Transverse colon (tissue), 4 donors: ENCODE measurements around the gene SPTBN5.

Source experiments
- EP300 ChIP-seq: sonication (generic); formaldehyde crosslinking; IDR thresholded peaks from one replicate; pipeline ENCODE4 v1.6.1; 2017; ENCODE audit warnings: antibody characterized with exemption, low read depth
- POLR2A ChIP-seq: fragments of 450-650 bp; IDR thresholded peaks from one replicate; pipeline ENCODE4 v1.6.1; 2016; ENCODE audit warnings: antibody characterized with exemption, mild to moderate bottlenecking, moderate library complexity
- POLR2AphosphoS5 ChIP-seq, 3 donors: sonication (generic); formaldehyde crosslinking; IDR thresholded peaks; one replicate each; pipeline ENCODE4 v1.6.1; 2016; ENCODE audit warnings: antibody characterized with exemption in 3 of 3
- TF ChIP-seq, protein P1 (sequence below), 5 experiments: fragments of 200-600 bp in 3 of 5; fragments of 450-650 bp in 2 of 5; sonication (generic) in 3 of 5; IDR thresholded peaks; 1 replicate in 2 of 5; 2 replicates in 3 of 5; pipeline ENCODE4 v1.5.1; 2016 to 2017; ENCODE audit warnings: antibody characterized with exemption in 5 of 5, inconsistent platforms in 3 of 5, mild to moderate bottlenecking in 2 of 5, moderate library complexity in 1 of 5

DNA sequence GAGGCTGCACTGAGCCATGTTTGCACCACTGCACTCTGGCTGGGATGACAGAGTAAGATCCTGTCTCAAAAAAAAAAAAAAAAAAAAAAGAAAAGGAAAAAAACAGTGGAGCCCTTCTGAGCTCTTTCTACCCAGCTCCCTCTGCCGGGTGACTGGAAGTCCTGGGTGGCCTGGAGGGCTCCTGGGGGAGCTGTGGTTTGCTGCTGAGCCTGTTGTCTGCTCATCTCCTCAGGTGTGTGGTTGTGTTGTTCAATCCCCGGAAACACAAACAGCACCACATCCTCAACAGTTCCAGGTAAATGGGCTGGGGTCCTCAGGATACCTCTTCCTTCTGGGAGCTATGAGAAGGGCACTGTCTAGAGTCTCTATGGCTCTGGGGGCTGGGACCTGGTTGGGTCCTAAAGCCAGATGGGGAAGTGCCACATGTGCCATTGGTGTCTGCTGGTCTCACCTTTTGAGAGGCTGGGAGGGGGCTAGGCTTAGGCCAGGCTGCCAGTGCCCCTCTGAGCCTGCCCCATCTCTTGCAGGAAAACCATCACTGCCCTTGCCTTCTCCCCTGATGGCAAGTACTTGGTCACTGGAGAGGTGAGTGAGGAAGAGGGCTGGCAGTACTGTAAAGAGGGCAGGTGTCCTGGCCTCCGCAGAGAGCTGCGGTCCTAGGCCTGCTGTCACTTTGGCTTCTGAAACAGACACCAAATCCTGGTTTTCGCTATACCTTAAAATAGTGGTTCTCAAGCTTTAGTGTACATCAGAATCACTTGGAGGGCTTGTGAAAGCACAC, 83.0 kb downstream of the SPTBN5 start:
- TF ChIP-seq POLR2A (no peak), POLR2AphosphoS5 (IDR thresholded peaks at IDR 0.05) (no peak), EP300 (no peak)
- TF ChIP-seq, protein P1, sequence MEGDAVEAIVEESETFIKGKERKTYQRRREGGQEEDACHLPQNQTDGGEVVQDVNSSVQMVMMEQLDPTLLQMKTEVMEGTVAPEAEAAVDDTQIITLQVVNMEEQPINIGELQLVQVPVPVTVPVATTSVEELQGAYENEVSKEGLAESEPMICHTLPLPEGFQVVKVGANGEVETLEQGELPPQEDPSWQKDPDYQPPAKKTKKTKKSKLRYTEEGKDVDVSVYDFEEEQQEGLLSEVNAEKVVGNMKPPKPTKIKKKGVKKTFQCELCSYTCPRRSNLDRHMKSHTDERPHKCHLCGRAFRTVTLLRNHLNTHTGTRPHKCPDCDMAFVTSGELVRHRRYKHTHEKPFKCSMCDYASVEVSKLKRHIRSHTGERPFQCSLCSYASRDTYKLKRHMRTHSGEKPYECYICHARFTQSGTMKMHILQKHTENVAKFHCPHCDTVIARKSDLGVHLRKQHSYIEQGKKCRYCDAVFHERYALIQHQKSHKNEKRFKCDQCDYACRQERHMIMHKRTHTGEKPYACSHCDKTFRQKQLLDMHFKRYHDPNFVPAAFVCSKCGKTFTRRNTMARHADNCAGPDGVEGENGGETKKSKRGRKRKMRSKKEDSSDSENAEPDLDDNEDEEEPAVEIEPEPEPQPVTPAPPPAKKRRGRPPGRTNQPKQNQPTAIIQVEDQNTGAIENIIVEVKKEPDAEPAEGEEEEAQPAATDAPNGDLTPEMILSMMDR (IDR thresholded peaks at IDR 0.05), result no peak
